Activated CD4-positive, CD25-positive, alpha-beta regulatory T cell (primary cell): Measurements from ENCODE around the gene ZNF544.
"Not testable (repeated sequence)": the region's sequence is repeated elsewhere in the genome, so short reads cannot be mapped to it uniquely, and the experiment has no call there.

Experiments used
- DNase-seq, 4 experiments: peaks; one replicate each; lab custom pipeline; 2025; lab: John Stamatoyannopoulos, UW

ZNF544 gene

GRCh38 chr19:58252102-58252685 lies 23.5 kb downstream of the ZNF544 start:
- DNase-seq = no peak

DNA sequence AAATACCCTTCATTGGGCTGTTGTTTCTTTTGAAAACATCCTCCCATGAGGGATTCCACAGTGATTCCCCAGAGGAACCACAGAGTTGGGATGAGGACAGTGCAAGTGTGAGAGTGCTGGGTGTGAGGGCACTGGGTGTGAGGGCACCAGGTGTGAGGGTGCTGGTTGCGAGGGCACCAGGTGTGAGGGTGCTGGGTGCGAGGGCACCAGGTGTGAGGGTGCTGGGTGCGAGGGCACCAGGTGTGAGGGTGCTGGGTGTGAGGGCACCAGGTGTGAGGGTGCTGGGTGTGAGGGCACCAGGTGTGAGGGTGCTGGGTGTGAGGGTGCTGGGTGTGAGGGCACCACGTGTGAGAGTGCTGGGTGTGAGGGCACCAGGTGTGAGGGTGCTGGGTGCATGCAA lies 29.5 kb downstream of the ZNF544 start:
- not testable (repeated sequence) for DNase-seq

DNA sequence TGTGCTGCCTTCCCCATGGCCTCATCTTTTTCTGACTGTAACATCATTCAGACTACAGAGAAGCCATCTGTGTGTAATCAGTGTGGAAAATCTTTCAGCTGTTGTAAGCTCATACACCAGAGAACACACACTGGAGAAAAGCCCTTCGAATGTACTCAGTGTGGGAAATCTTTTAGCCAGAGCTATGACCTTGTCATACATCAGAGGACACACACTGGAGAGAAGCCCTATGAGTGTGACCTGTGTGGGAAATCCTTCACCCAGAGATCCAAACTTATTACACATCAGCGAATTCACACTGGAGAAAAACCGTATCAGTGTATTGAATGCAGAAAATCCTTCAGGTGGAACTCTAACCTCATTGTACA lies 32.9 kb downstream of the ZNF544 start:
- DNase-seq = no peak

DNA sequence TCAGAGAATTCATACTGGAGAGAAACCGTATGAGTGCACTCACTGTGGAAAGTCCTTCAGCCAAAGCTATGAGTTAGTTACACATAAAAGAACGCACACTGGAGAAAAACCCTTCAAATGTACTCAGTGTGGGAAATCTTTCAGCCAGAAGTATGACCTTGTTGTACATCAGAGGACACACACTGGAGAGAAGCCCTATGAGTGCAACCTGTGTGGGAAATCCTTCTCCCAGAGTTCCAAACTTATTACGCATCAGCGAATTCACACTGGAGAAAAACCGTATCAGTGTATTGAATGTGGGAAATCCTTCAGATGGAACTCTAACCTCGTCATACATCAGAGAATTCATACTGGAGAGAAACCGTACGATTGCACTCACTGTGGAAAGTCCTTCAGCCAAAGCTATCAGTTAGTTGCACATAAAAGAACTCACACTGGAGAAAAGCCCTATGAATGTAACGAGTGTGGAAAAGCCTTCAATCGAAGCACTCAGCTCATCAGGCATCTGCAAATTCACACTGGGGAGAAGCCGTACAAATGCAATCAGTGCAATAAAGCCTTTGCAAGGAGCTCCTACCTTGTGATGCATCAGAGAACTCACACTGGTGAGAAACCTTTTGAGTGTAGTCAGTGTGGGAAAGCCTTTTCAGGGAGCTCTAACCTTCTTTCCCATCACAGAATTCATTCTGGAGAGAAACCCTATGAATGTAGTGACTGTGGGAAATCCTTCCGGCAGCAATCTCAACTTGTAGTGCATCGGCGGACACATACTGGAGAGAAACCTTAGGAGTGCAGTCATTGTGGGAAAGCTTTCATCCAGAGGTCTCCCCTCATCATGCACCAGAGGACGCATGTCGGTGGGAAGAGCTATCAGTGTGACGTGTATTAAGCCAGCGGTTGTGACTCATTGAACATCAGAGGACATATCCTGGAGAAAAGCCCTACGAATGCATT lies 33.5 kb downstream of the ZNF544 start:
- DNase-seq = no peak

DNA sequence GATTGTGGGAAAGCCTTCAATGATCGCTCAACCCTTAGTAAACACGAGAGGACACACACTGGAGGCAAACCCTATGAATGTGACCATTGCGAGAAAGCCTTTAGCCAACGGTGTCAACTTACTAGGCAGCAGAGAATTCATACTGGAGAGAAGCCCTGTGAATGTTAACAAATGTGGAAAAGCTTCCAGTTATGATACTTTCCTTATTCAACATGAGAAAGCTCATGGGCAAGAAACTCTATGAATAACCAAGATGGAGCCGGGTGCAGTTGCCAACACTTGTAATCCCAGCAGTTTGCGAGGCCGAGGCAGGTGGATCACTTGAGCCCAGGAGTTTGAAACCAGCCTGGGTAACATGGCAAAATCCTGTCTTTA lies 34.2 kb downstream of the ZNF544 start:
- no peak for DNase-seq

DNA sequence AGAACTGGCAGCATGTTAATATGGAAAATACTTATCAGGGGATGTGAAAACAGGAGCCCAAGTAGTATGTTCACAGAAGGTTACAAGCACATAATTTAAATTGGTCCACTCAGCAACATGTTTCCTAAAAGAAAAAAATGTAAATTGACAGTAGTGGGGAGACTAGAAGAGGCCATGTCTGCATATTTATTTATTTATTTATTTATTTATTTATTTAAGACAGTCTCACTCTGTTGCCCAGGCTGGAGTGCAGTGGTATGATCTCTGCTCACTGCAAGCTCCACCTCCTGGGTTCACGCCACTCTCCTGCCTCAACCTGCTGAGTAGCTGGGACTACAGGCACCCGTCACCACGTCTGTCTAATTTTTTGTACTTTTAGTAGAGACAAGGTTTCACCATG lies 36.4 kb downstream of the ZNF544 start:
- no peak for DNase-seq

GRCh38 chr19:58268344-58268743 lies 39.6 kb downstream of the ZNF544 start:
- no peak for DNase-seq

- no peak for DNase-seq
Observed at GRCh38 chr19:58274771-58275201, 46.1 kb downstream of the ZNF544 start.

DNA sequence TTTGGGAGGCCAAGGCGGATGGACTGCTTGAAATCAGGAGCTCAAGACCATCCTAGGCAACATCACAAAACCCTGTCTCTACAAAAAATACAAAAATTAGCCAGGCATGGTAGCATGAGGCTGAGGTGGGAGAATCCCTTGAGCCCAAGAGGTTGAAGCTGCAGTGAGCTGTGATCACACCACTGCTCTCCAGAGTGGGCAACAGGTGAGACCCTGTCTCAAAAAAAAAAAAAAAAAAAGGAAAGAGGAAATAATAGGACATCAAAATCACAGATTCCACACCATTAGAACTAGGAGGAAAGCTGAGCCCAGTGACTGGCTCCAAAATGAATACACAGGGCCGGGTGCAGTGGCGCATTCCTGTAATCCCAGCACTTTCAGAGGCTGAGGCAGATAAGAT lies 46.9 kb downstream of the ZNF544 start:
- DNase-seq = no peak

DNA sequence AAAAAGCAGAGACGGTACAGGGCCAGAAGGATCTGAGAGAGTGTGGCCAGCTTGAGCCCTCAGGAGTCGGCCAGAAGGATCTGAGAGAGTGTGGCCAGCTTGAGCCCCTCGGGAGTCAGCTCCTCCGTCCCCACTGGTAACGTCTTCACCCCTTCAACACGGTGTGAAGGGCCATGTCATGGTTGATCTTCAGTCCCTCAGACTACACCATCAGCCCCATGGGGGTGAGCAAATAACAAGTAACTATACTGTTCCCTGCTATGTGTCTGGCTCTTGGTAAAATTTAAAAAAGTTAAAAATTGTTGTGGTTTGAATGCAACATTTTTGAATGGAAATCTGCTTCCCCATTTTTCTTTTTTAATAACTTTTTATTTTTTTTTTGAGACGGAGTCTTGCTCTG lies 48.5 kb downstream of the ZNF544 start:
- no peak for DNase-seq

DNA sequence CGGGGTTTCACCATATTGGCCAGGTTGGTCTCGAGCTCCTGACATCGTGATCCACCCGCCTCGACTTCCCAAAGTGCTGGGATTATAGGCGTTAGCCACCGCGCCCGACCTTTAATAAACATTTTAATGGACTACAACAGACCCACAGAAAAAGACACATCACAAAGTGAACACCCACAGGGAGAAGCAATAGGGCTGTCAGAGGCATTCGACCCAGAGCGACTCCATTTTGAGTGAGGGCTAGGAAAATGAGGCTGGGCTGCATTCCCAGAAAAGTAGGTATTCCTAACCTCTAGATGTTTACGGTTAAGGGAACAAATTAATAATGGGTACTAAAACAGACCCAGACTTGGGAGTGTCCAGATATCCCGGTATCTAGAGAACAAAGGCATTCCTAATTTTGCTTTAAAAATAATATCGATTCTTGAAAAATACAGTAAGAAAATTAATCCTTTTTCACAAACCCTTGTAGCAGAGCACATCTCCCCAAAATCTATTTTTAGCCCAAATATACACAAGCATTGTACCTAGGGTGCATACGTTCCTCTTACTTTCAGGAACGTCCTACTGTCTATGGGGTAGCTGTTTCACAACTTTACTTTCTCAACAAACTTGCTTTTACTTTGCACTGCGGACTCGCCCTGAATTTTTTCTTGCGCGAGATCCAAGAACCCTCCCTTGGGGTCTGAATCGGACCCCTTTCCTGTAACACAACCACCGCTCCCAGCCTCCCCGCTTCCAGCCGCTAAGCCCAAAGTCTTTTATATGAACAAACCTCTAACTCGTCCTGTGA lies 49.2 kb downstream of the ZNF544 start:
- no peak for DNase-seq

DNA sequence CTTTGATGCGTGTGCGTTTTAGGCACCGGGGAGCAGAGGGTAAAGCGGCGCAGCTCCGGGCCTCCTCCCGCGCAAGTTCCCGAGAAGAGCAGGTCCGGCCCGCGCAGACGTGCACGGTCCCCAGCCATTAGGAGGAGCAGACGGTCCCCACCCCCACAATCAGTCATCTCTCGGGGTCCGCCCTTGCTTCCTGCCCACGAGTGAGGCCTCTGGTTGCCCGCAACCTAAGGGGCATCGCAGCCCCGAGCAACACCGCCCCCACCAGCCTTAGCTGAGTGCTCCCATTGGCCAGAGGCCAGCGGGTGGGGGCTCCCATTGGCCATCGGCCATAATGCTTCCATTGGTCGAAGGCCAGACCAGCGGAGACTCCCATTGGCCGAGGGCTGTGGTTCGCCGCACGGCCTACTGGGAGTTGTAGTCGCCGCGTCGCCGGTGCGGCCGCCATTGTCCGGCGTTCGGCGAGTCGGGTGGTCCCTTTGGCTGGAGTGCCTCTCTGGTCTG lies 49.9 kb downstream of the ZNF544 start, which contains the start of gene ZNF8:
ZNF8 (plus strand) TSS at position 415 of the 501 bp plus-strand sequence. CDS start 127 bp downstream, outside the sequence.
- peak; percentile 92 to 96 (median 94) for DNase-seq

GRCh38 chr19:58279042-58279924 lies 50.6 kb downstream of the ZNF544 start:
- peak in 3 of 4 experiments; percentile 2 to 29 (median 18) for DNase-seq

DNA sequence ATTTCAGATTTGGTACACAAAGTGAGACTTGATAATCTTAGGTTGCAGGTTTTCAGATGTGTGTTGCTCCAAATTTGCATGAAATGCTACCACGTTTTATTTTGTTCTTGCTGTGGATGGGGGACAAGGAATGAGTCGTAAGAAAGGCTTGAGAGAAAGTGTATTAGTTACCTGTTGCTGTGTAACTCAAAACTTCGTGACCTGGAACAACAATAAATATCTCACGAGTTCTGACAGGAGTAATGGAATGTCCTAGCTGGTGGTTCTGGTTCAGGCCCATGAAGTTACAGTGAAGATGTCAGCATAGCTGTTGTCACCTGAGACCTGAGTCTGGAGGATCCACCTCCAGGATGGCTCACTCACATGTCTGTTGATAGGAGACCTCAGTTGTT lies 51.2 kb downstream of the ZNF544 start:
- DNase-seq = no peak

DNA sequence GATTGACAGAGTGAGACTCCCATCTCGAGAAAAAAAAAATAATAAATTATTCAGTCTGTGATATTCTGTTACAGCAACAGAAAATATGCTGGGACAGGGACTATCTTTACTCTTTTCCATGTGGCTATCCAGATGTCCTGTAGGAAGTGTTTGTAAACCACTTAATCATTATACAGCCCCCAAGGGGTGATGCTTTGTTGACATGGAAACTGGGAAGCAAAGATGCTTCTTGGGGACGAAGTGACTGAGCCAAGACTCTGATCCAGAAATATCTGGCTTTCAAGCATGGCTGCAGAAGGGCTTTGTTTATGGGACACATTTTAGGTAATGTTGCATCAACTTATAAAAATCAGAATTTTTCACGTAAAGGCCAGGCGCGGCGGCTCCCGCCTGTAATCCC lies 55.5 kb downstream of the ZNF544 start:
- no peak for DNase-seq

DNA sequence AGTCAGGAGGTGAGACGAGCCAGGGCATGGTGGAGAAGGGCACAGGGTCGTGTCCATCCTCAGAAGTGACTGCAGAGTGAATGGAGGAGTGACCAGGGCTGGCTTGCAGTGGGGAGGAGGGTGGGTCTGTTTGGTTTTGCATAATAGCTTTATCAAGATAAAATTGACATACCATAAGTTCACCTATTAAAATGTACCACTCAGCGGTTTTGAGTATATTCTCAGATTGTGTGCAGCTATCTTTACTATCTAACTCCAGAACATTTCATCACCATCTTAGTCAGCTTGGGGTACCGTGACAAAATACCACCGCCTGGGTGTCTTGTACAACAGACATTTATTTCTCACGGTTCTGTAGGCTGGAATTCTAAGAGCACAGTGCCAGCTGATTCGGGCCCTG lies 63.2 kb downstream of the ZNF544 start:
- no peak for DNase-seq

DNA sequence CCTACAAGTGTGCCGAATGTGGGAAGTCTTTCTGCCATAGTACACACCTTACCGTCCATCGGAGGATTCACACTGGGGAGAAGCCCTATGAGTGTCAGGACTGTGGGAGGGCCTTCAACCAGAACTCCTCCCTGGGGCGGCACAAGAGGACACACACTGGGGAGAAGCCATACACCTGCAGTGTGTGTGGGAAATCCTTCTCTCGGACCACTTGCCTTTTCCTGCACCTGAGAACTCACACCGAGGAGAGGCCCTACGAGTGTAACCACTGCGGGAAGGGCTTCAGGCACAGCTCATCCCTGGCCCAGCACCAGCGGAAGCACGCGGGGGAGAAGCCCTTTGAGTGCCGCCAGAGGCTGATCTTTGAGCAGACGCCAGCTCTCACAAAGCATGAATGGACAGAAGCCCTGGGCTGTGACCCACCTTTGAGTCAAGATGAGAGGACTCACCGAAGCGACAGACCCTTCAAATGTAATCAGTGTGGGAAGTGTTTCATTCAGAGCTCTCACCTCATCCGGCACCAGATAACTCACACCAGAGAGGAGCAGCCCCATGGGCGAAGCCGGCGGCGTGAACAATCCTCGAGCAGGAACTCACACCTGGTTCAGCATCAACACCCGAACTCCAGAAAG lies 66.1 kb downstream of the ZNF544 start:
- no peak for DNase-seq

- DNase-seq = no peak
Observed at GRCh38 chr19:58296104-58296503, 67.4 kb downstream of the ZNF544 start.

GRCh38 chr19:58300620-58301019 lies 71.9 kb downstream of the ZNF544 start:
- DNase-seq = no peak

- no peak for DNase-seq
Observed at GRCh38 chr19:58304255-58304654, 75.5 kb downstream of the ZNF544 start.

- no peak for DNase-seq
Observed at GRCh38 chr19:58304748-58305064, 76.0 kb downstream of the ZNF544 start.
